GM12878 (cell line): Measurements from ENCODE around the gene SRM. TPM values are rescaled to one million over a fixed set of nuclear protein-coding genes. Genes with fewer than 3 reads are reported as not detected.

ENCODE experiments used
- ATAC-seq: fragments of 200-7000 bp; cut with Tn5 transposase; 3 replicates; pipeline ENCODE4 v1.9.1; 2020; ENCODE audit warnings: mild to moderate bottlenecking, moderate library complexity
- BruUV-seq: library from RNA; stranded (reverse); fragments of 400-500 nt; replicated peaks from 2 replicates; lab custom pipeline; 2021; lab: Mats Ljungman, UMichigan
- CTCF ChIA-PET: fragments of 300-600 bp; sonication (Branson Sonifier 250); formaldehyde crosslinking; extraction: SDS; loops from one replicate; lab custom pipeline; 2021; ENCODE audit warnings: inconsistent platforms; lab: Yijun Ruan, JAX
- POLR2A ChIA-PET: fragments of 350-600 bp; formaldehyde crosslinking; extraction: SDS; loops from one replicate; lab custom pipeline; 2021; ENCODE audit warnings: inconsistent platforms; lab: Charles Lee
- RAD21 ChIA-PET: fragments of 300-600 bp; sonication (Branson Sonifier 250); formaldehyde crosslinking; loops from one replicate; lab custom pipeline; 2023; ENCODE audit warnings: antibody characterized with exemption; ENCODE audit not compliant: unreplicated experiment; lab: Charles Lee
- SMC1A ChIA-PET: fragments of 300-600 bp; sonication (Branson Sonifier 250); formaldehyde crosslinking; loops from one replicate; lab custom pipeline; 2023; ENCODE audit not compliant: unreplicated experiment, uncharacterized antibody; lab: Charles Lee
- DNase-seq: peaks from one replicate; pipeline ENCODE4 v3.0.0-alpha.2; 2011; ENCODE audit warnings: low read depth, low spot score
- FAIRE-seq: peaks from 3 replicates; lab custom pipeline; 2011; peaks lifted over from hg19 to GRCh38; lab: Jason Lieb, UNC
- H2AFZ ChIP-seq: 2 replicates; pipeline ENCODE4 v1.6.0; 2011; ENCODE audit warnings: low read depth, low read length, control low read depth; ENCODE audit not compliant: control insufficient read depth
- H3K27ac ChIP-seq: 2 replicates; pipeline ENCODE4 v1.5.1; 2011; ENCODE audit warnings: control low read depth; ENCODE audit not compliant: control insufficient read depth, insufficient read depth
- H3K27me3 ChIP-seq, 2 experiments: replicated peaks in 1 of 2; 2 replicates each; pipeline versions ENCODE4 v1.6.0 to v1.6.1; 2011; ENCODE audit warnings: low read length in 1 of 2; ENCODE audit not compliant: control insufficient read depth in 2 of 2, insufficient read depth in 2 of 2
- H3K36me3 ChIP-seq, 2 experiments: 2 replicates each; pipeline ENCODE4 v1.5.1; 2011; ENCODE audit warnings: low read length in 1 of 2; ENCODE audit not compliant: control insufficient read depth in 2 of 2, insufficient read depth in 2 of 2
- H3K4me1 ChIP-seq: 2 replicates; pipeline ENCODE4 v1.6.1; 2011; ENCODE audit warnings: mild to moderate bottlenecking, low read length, moderate library complexity, mixed read lengths; ENCODE audit not compliant: control insufficient read depth, insufficient read depth
- H3K4me2 ChIP-seq: 2 replicates; pipeline ENCODE4 v1.6.0; 2011; ENCODE audit warnings: control low read depth; ENCODE audit not compliant: control insufficient read depth, insufficient read depth
- H3K4me3 ChIP-seq: fragments of 200-600 bp; sonication (generic); 2 replicates; pipeline ENCODE4 v1.5.1; 2016
- H3K79me2 ChIP-seq: 2 replicates; pipeline ENCODE4 v1.6.0; 2011; ENCODE audit warnings: low read length; ENCODE audit not compliant: control insufficient read depth, insufficient read depth
- H3K9ac ChIP-seq: 2 replicates; pipeline ENCODE4 v1.8.0; 2011; ENCODE audit warnings: low read length, control low read depth, mixed read lengths; ENCODE audit not compliant: control insufficient read depth, insufficient read depth
- H3K9me3 ChIP-seq: replicated peaks from 3 replicates; pipeline ENCODE4 v1.5.1; 2011; ENCODE audit warnings: mild to moderate bottlenecking, low read length; ENCODE audit not compliant: control insufficient read depth, insufficient read depth
- H4K20me1 ChIP-seq: 2 replicates; pipeline ENCODE4 v1.6.0; 2011; ENCODE audit not compliant: control insufficient read depth, insufficient read depth
- CHD1 ChIP-seq: IDR thresholded peaks from 2 replicates; pipeline ENCODE4 v1.6.1; 2012; ENCODE audit warnings: low read depth, low read length, improper control_type of control experiment
- FOXK2 ChIP-seq: fragments of 450-650 bp; IDR thresholded peaks from 2 replicates; pipeline ENCODE4 v1.6.1; 2017; ENCODE audit warnings: mild to moderate bottlenecking, moderate library complexity
- HDGF ChIP-seq: fragments of 450-650 bp; IDR thresholded peaks from 2 replicates; pipeline ENCODE4 v1.6.1; 2016; ENCODE audit warnings: antibody characterized with exemption
- IKZF2 ChIP-seq, 2 experiments: fragments of 450-650 bp; IDR thresholded peaks; 2 replicates each; pipeline ENCODE4 v1.6.1; 2017; ENCODE audit warnings: mild to moderate bottlenecking in 2 of 2, moderate library complexity in 2 of 2
- JUNB ChIP-seq: IDR thresholded peaks from 2 replicates; pipeline ENCODE4 v1.6.1; 2016; ENCODE audit warnings: antibody characterized with exemption, mild to moderate bottlenecking
- SPI1 ChIP-seq: IDR thresholded peaks from 2 replicates; pipeline ENCODE4 v1.6.1; 2011; ENCODE audit warnings: low read depth, mild to moderate bottlenecking, low read length, moderate library complexity, borderline replicate concordance; ENCODE audit not compliant: insufficient read depth
- ZNF274 ChIP-seq: IDR thresholded peaks from one replicate; pipeline ENCODE4 v1.8.0; 2011; ENCODE audit not compliant: insufficient read length, insufficient read depth
- WGBS: methylation state at CpG from one replicate; pipeline ENCODE4 v1.1.6; 2016; ENCODE audit warnings: low lambda C conversion rate; ENCODE audit not compliant: insufficient replicate concordance, insufficient coverage; ENCODE audit errors: missing lambda C conversion rate; 5-methylcytosine and 5-hydroxymethylcytosine counted together
- in situ Hi-C: fragments of 300-500 bp; cut with MboI; formaldehyde crosslinking; loops from 9 replicates; pipeline ENCODE4 v1.14.3; 2018; ENCODE audit warnings: mixed read lengths
- intact Hi-C: fragments of 100-400 bp; cut with micrococcal nuclease; formaldehyde crosslinking; loops from one replicate; pipeline ENCODE4 v1.14.2; 2022; ENCODE audit not compliant: unreplicated experiment
- polyA plus RNA-seq, 11 experiments: library from polyadenylated mRNA; depleted of rRNA in 4 of 11; unstranded in 6 of 11; stranded (reverse) in 5 of 11; fragments of >200 nt; fragmentation: Nextera tagmentation in 4 of 11; fragmentation: Illumina TruSeq in 1 of 11; extraction: Ambion mirVana in 4 of 11; extraction: Trizol in 1 of 11; gene quantifications; 1 replicate in 1 of 11; 2 replicates in 10 of 11; pipeline versions ENCODE4 v1.2.1 to v1.2.3, GENCODE V29; 2011 to 2016; ENCODE audit warnings: inconsistent platforms in 2 of 11, missing spikeins in 2 of 11, low read depth in 1 of 11
- total RNA-seq, 4 experiments: library from RNA; depleted of rRNA in 3 of 4; stranded (reverse); fragments of >200 nt in 3 of 4; fragmentation: Illumina TruSeq in 1 of 4; extraction: Trizol in 1 of 4; gene quantifications; 2 replicates each; pipeline versions ENCODE4 v1.2.1 to v1.2.3, GENCODE V29; 2013 to 2021
- TF ChIP-seq, protein P1 (sequence below): fragments of 450-650 bp; IDR thresholded peaks from 2 replicates; pipeline ENCODE4 v1.6.1; 2018; ENCODE audit warnings: borderline replicate concordance, mild to moderate bottlenecking; ENCODE audit not compliant: partially characterized antibody
- TF ChIP-seq, protein P2 (sequence below), 3 experiments: IDR thresholded peaks in 2 of 3; conservative IDR thresholded peaks in 1 of 3; 2 replicates each; pipeline ENCODE4 v1.5.1; 2011; ENCODE audit warnings: low read depth in 3 of 3, low read length in 3 of 3, mild to moderate bottlenecking in 3 of 3, control low read depth in 2 of 3, moderate library complexity in 2 of 3, inconsistent platforms in 1 of 3, mixed read lengths in 1 of 3; ENCODE audit not compliant: control insufficient read depth in 2 of 3, insufficient read depth in 1 of 3; ENCODE audit errors: extremely low read depth in 1 of 3
- TF ChIP-seq, protein P3 (sequence below): fragments of 450-650 bp; IDR thresholded peaks from 2 replicates; pipeline ENCODE4 v1.6.1; 2017; ENCODE audit warnings: mild to moderate bottlenecking, moderate library complexity
- TF ChIP-seq, protein P4 (sequence below): fragments of 150-350 bp; IDR thresholded peaks from 2 replicates; pipeline ENCODE4 v1.6.1; 2014; ENCODE audit warnings: mild to moderate bottlenecking, low read depth, low read length

The SRM gene
- total and polyA plus RNA-seq, 10 of the 15 experiments (the other 5 are each of a cell fraction or from before 2014, with no cell fraction given): 16.7 to 255 (median 81.2) TPM

DNA sequence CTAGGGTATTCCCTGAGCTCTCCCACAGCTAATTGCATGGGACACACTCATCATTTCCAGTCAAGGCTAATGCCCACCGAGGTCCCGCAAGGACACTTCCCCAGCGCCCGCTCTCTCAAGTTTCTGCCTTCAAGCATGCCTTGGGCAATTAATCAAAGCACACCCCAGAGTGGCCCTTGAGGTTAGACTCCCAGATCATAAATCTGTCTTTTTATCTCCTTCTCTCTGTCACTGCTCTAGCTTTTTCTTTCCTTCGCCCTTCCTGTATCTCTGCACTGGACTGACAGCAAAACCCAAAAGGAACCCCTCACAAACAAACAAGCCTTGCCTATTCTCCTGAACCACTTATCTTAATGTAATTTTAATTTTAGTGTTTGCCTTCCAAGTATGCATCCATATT lies 47.8 kb upstream of the SRM start:
- Histone ChIP-seq H3K27ac (no peak overlapping the region), H3K4me2 (no peak overlapping the region), H4K20me1 (no peaks in the 10 kb centered on the region), H3K4me1 (no peaks in the 10 kb centered on the region), H3K79me2 (no peaks in the 10 kb centered on the region), H3K9ac (no peak overlapping the region), H3K27me3 (no peaks in the 10 kb centered on the region), H3K4me3 (no peak overlapping the region), H2AFZ (no peak overlapping the region), H3K9me3 (no peaks in the 10 kb centered on the region), H3K36me3 (peaks cover 6 to 17% of the 10 kb centered on the region in 2 experiments)
- ChIA-PET POLR2A (interaction anchor here (0.6 kb wide), 1 partner anchor 52 kb away, joined by 3 read pairs; no protein-coding TSS in a partner anchor), CTCF (no interaction called here), SMC1A (interaction anchor here (1.1 to 4.0 kb wide), 2 partner anchors 9 to 47 kb away, joined by 3 to 16 read pairs; partner anchors contain the start of gene EXOSC10), RAD21 (interaction anchor here (1.2 kb wide), 1 partner anchor 9 kb away, joined by 3 read pairs; no protein-coding TSS in a partner anchor)
- DNase-seq: no peak
- ATAC-seq: no peak
- intact Hi-C loops: no loop called here
- no TSS peak for BruUV-seq
- in situ Hi-C loops: no loop called here
- FAIRE-seq: no peak
- 98% methylated on average over 5 of the region's 5 CpGs for WGBS
- TF ChIP-seq, protein P1, sequence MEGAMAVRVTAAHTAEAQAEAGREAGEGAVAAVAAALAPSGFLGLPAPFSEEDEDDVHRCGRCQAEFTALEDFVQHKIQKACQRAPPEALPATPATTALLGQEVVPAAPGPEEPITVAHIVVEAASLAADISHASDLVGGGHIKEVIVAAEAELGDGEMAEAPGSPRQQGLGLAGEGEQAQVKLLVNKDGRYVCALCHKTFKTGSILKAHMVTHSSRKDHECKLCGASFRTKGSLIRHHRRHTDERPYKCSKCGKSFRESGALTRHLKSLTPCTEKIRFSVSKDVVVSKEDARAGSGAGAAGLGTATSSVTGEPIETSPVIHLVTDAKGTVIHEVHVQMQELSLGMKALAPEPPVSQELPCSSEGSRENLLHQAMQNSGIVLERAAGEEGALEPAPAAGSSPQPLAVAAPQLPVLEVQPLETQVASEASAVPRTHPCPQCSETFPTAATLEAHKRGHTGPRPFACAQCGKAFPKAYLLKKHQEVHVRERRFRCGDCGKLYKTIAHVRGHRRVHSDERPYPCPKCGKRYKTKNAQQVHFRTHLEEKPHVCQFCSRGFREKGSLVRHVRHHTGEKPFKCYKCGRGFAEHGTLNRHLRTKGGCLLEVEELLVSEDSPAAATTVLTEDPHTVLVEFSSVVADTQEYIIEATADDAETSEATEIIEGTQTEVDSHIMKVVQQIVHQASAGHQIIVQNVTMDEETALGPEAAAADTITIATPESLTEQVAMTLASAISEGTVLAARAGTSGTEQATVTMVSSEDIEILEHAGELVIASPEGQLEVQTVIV: no peak
- no peak for TF ChIP-seq IKZF2 (IDR thresholded peaks at IDR 0.05)
- TF ChIP-seq SPI1: no peak
- TF ChIP-seq, protein P2, sequence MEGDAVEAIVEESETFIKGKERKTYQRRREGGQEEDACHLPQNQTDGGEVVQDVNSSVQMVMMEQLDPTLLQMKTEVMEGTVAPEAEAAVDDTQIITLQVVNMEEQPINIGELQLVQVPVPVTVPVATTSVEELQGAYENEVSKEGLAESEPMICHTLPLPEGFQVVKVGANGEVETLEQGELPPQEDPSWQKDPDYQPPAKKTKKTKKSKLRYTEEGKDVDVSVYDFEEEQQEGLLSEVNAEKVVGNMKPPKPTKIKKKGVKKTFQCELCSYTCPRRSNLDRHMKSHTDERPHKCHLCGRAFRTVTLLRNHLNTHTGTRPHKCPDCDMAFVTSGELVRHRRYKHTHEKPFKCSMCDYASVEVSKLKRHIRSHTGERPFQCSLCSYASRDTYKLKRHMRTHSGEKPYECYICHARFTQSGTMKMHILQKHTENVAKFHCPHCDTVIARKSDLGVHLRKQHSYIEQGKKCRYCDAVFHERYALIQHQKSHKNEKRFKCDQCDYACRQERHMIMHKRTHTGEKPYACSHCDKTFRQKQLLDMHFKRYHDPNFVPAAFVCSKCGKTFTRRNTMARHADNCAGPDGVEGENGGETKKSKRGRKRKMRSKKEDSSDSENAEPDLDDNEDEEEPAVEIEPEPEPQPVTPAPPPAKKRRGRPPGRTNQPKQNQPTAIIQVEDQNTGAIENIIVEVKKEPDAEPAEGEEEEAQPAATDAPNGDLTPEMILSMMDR (IDR thresholded peaks at IDR 0.05 in 2 of 3, conservative IDR thresholded peaks at IDR 0.05 in 1 of 3; ENCODE audit: control insufficient read depth in 2 of 3, extremely low read depth in 1 of 3, insufficient read depth in 1 of 3, low read depth in 3 of 3, low read length in 3 of 3): no peak
- TF ChIP-seq CHD1: no peak
- TF ChIP-seq HDGF: no peak
- TF ChIP-seq, protein P3, sequence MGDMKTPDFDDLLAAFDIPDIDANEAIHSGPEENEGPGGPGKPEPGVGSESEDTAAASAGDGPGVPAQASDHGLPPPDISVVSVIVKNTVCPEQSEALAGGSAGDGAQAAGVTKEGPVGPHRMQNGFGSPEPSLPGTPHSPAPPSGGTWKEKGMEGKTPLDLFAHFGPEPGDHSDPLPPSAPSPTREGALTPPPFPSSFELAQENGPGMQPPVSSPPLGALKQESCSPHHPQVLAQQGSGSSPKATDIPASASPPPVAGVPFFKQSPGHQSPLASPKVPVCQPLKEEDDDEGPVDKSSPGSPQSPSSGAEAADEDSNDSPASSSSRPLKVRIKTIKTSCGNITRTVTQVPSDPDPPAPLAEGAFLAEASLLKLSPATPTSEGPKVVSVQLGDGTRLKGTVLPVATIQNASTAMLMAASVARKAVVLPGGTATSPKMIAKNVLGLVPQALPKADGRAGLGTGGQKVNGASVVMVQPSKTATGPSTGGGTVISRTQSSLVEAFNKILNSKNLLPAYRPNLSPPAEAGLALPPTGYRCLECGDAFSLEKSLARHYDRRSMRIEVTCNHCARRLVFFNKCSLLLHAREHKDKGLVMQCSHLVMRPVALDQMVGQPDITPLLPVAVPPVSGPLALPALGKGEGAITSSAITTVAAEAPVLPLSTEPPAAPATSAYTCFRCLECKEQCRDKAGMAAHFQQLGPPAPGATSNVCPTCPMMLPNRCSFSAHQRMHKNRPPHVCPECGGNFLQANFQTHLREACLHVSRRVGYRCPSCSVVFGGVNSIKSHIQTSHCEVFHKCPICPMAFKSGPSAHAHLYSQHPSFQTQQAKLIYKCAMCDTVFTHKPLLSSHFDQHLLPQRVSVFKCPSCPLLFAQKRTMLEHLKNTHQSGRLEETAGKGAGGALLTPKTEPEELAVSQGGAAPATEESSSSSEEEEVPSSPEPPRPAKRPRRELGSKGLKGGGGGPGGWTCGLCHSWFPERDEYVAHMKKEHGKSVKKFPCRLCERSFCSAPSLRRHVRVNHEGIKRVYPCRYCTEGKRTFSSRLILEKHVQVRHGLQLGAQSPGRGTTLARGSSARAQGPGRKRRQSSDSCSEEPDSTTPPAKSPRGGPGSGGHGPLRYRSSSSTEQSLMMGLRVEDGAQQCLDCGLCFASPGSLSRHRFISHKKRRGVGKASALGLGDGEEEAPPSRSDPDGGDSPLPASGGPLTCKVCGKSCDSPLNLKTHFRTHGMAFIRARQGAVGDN: no peak
- no peak for TF ChIP-seq FOXK2
- TF ChIP-seq, protein P4, sequence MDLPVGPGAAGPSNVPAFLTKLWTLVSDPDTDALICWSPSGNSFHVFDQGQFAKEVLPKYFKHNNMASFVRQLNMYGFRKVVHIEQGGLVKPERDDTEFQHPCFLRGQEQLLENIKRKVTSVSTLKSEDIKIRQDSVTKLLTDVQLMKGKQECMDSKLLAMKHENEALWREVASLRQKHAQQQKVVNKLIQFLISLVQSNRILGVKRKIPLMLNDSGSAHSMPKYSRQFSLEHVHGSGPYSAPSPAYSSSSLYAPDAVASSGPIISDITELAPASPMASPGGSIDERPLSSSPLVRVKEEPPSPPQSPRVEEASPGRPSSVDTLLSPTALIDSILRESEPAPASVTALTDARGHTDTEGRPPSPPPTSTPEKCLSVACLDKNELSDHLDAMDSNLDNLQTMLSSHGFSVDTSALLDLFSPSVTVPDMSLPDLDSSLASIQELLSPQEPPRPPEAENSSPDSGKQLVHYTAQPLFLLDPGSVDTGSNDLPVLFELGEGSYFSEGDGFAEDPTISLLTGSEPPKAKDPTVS: no peak
- TF ChIP-seq JUNB: no peak
- no peak for TF ChIP-seq ZNF274
